ENCODE measurements around the gene ULK1.
"Not testable (repeated sequence)": the region's sequence is repeated elsewhere in the genome, so short reads cannot be mapped to it uniquely, and the experiment has no call there.

Gene ULK1

DNA sequence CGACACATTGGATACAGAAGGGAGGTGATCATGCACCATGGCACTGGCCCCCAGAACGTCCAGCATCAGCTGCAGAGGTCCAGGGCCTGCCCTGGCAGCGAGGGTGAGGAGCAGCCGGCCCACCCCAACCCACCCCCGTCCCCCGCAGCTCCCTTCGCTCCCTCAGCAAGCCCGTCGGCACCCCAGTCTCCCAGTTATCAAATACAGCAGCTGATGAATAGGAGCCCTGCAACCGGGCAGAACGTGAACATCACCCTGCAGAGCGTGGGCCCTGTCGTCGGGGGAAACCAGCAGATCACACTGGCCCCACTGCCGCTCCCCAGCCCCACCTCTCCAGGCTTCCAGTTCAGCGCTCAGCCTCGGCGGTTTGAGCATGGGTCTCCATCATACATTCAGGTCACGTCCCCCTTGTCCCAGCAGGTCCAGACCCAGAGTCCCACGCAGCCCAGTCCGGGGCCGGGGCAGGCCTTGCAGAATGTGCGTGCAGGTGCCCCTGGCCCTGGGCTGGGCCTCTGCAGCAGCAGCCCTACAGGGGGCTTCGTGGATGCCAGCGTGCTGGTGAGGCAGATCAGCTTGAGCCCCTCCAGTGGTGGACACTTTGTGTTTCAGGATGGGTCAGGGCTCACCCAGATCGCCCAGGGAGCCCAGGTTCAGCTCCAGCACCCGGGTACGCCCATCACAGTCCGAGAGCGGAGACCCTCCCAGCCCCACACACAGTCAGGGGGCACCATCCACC, 66.3 kb downstream of the ULK1 start:
- Mint-ChIP-seq H3K27ac (peak overlapping the region; percentile 59), H3K36me3 (ENCODE audit: low read depth) (peaks cover 24% of the 10 kb centered on the region), H3K4me1 (peaks cover 68% of the 10 kb centered on the region)
- H3K4me3 Mint-ChIP-seq, H3K9me3 Mint-ChIP-seq, DNase-seq, ATAC-seq, H3K27me3 Mint-ChIP-seq: not testable (repeated sequence)

- H3K27me3 Mint-ChIP-seq, H3K4me3 Mint-ChIP-seq, H3K9me3 Mint-ChIP-seq, DNase-seq, ATAC-seq, H3K27ac Mint-ChIP-seq: not testable (repeated sequence)
- H3K36me3 Mint-ChIP-seq (ENCODE audit: low read depth), result peaks cover 24% of the 10 kb centered on the region
- peaks cover 63% of the 10 kb centered on the region for H3K4me1 Mint-ChIP-seq
Observed at GRCh38 chr12:131961328-131961727, 66.9 kb downstream of the ULK1 start.

GRCh38 chr12:131962069-131962468, 67.6 kb downstream of the ULK1 start:
- no peak overlapping the region for H3K4me3 Mint-ChIP-seq
- no peak overlapping the region for H3K27ac Mint-ChIP-seq
- DNase-seq, result no peak
- no peaks in the 10 kb centered on the region for H3K9me3 Mint-ChIP-seq
- peaks cover 24% of the 10 kb centered on the region for H3K36me3 Mint-ChIP-seq (ENCODE audit: low read depth)
- no peak for ATAC-seq
- H3K4me1 Mint-ChIP-seq, result peaks cover 58% of the 10 kb centered on the region
- H3K27me3 Mint-ChIP-seq, result no peaks in the 10 kb centered on the region

DNA sequence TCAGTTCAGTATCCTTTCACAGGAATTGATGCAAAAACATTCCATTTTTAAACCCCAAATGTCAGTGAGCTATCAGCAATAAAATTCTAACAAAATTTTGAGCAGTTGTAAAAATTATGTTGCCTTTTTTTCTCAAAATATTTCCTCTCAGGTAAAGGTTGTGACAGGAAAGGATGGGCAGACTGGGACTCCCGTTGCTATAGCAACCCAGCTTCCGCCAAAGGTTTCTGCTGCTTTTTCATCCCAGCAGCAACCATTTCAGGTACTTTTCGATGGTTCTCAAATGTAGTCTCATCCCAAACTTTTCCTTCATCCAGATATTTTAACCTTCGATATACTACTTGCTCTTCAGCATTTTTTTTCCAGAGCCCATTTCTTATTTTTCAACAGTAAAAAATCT, 69.0 kb downstream of the ULK1 start:
- ATAC-seq, result no peak
- Mint-ChIP-seq H3K4me3 (no peak overlapping the region), H3K4me1 (peaks cover 52% of the 10 kb centered on the region), H3K27me3 (no peaks in the 10 kb centered on the region), H3K27ac (peak overlapping the region; percentile 43), H3K36me3 (ENCODE audit: low read depth) (peaks cover 27% of the 10 kb centered on the region), H3K9me3 (no peaks in the 10 kb centered on the region)
- DNase-seq, result no peak

GRCh38 chr12:131965073-131965472, 70.7 kb downstream of the ULK1 start:
- H3K4me3 Mint-ChIP-seq, result no peak overlapping the region
- H3K27me3 Mint-ChIP-seq, result no peaks in the 10 kb centered on the region
- no peak for ATAC-seq
- H3K9me3 Mint-ChIP-seq, result no peaks in the 10 kb centered on the region
- no peak for DNase-seq
- H3K27ac Mint-ChIP-seq, result no peak overlapping the region
- H3K4me1 Mint-ChIP-seq, result peaks cover 39% of the 10 kb centered on the region
- H3K36me3 Mint-ChIP-seq (ENCODE audit: low read depth), result peaks cover 27% of the 10 kb centered on the region

GRCh38 chr12:131971226-131971625, 76.8 kb downstream of the ULK1 start:
- H3K27ac Mint-ChIP-seq, result no peak overlapping the region
- DNase-seq, result no peak
- H3K27me3 Mint-ChIP-seq, result no peaks in the 10 kb centered on the region
- peaks cover 6% of the 10 kb centered on the region for H3K36me3 Mint-ChIP-seq (ENCODE audit: low read depth)
- H3K4me3 Mint-ChIP-seq, result no peak overlapping the region
- no peak for ATAC-seq
- H3K9me3 Mint-ChIP-seq, result no peaks in the 10 kb centered on the region
- peaks cover 8% of the 10 kb centered on the region for H3K4me1 Mint-ChIP-seq

Data from activated naive CD8-positive, alpha-beta T cell treated with anti-CD3 and anti-CD28 coated beads, Interleukin-2, amount 50 U/mL, for 24 hours (primary cell).